Endometrial microvascular endothelial cells (primary cell): Measurements from ENCODE around the gene ABLIM1. TPM values are rescaled to one million over a fixed set of nuclear protein-coding genes. Genes with fewer than 3 reads are reported as not detected.

Experiments
- in situ Hi-C: cut with HindIII; loops from 2 replicates; pipeline ENCODE4 v1.10.0; 2017; ENCODE audit warnings: low sequenced_read_pairs, low pct_unique_long_range_greater_than_20kb; ENCODE audit errors: inconsistent ontology term
- total RNA-seq: library from RNA; depleted of rRNA; stranded (reverse); fragments of >200 nt; gene quantifications from one replicate; pipeline ENCODE4 v1.2.3, GENCODE V29; 2015; ENCODE audit errors: inconsistent ontology term

ABLIM1 gene
- total RNA-seq, 1 donor from 2014 or later = 25.9 TPM

DNA sequence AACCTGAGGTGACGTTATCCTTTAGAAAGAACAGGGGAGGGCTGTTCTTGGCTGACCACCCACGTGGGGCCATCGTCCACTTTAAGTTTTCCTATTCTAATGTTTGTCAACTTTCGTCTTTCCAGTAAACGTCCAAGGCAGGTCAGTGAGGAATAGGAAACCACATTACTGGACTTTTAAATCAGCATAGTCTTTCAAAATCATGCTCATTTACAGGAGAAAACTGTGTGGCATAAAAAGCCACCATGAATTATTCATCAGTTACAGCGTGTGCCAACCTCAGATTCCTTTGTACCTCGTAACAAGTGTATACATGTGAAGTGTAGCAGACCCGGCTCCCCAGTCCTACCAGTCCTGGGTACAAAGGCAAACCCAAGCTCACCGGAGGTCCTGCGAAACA is 25.1 kb upstream of the ABLIM1 start:
- in situ Hi-C loops = loop anchor here (25.0 kb wide), 1 partner anchor 371 kb away; no protein-coding TSS in a partner anchor

GRCh38 chr10:114682532-114682931 is 24.5 kb upstream of the ABLIM1 start:
- in situ Hi-C loops = loop anchor here (25.0 kb wide), 1 partner anchor 370 kb away; no protein-coding TSS in a partner anchor

DNA sequence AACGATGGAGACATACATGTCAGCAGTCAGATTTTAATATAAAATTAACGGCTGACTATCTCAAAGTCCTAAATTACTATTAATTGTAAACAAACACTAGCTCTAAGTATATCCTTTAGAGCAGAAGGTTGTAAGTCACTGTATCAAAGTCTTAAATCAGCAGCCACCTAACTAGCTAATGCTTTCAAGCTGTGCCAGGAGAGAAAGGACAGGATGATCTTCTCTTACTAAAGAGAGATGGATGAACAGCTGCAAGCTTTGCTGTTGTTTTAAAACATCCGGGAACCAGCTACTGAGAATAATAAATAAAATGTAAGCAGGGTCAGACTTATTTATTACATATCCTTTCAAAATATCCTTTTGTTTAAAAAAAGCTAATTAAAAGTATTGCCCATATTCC is 24.0 kb upstream of the ABLIM1 start:
- in situ Hi-C loops = loop anchor here (25.0 kb wide), 1 partner anchor 370 kb away; no protein-coding TSS in a partner anchor

DNA sequence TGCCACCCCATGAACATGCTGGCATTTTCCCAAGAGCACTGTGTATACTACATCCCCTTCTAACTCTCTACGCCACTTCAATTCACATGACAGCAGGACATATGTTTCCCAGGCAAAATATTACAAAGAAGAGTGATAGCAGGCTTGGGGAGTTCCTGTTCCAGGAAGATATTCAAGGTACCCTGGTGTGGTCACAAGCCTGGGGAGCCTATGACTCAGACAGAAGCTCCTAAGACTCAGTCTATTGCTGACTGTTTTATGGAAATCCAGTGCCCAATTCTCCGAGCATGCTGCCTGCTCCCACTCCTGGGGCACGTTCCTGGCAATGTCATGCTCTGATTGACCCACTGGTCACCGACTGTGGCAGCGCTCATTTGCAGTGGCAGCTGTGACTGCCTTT is 23.5 kb upstream of the ABLIM1 start:
- in situ Hi-C loops = loop anchor here (25.0 kb wide), 1 partner anchor 369 kb away; no protein-coding TSS in a partner anchor

- in situ Hi-C loops = loop anchor here (25.0 kb wide), 1 partner anchor 368 kb away; no protein-coding TSS in a partner anchor
Measured at GRCh38 chr10:114680543-114681117, 22.6 kb upstream of the ABLIM1 start.

DNA sequence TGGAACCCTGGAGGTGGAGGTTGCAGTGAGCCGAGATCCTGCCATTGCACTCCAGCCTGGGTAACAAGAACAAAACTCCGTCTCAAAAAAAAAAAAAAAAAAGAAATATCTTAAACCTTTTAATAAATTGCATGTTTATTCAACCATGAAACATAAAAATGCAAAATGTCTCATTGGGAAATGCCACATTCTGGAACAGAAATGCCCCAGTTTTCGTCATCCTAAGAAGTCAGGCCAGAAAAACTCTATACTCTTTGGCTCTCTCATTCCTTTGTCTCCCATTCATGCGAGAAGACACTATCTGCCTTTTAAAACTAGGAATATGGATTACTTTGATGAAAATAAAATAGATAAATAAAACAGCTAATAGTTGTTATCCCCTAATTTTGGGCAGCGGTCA is 21.5 kb upstream of the ABLIM1 start:
- in situ Hi-C loops = loop anchor here (25.0 kb wide), 1 partner anchor 367 kb away; no protein-coding TSS in a partner anchor

DNA sequence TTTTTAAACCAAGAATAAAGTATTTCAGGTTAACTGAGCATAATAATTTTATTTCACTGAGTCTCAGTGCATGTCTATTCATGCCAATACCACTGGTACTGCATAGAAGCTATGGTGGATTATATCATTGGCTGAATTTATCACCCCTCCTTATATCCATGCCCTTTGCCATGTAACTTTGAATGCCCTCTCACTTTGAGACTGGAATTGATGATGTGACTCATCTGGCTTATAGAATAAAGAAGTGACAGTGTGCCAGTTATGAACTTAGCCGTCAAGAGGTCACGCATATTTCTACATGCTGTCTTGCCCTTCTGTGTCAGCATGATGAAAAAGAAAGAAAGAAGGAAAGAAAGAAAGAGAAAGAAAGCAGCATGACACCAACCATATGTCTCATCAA is 20.7 kb upstream of the ABLIM1 start:
- in situ Hi-C loops = loop anchor here (25.0 kb wide), 1 partner anchor 367 kb away; no protein-coding TSS in a partner anchor

DNA sequence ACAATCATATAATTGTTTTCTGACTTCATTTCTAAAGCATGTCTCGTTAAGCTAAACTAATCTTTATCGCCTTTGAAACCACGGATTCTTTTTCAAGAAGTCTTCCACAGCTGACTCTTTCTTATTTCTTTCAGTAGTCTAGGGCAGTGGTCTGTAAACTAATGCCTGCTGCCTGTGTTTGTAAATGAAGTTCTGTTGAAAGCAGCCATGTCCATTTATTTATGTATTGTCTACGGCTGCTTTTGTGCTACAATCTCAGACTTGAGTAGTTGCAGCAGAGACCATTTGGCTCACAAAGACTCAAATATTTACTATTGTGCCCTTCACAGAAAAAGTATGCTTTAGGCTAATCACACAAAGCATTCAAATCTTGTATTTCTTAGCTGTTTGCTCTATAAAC is 20.3 kb upstream of the ABLIM1 start:
- in situ Hi-C loops = loop anchor here (25.0 kb wide), 1 partner anchor 366 kb away; no protein-coding TSS in a partner anchor

- in situ Hi-C loops = no loop called here
Measured at GRCh38 chr10:114674346-114674745, 16.3 kb upstream of the ABLIM1 start.

GRCh38 chr10:114669648-114670047 is 11.6 kb upstream of the ABLIM1 start:
- in situ Hi-C loops = no loop called here

DNA sequence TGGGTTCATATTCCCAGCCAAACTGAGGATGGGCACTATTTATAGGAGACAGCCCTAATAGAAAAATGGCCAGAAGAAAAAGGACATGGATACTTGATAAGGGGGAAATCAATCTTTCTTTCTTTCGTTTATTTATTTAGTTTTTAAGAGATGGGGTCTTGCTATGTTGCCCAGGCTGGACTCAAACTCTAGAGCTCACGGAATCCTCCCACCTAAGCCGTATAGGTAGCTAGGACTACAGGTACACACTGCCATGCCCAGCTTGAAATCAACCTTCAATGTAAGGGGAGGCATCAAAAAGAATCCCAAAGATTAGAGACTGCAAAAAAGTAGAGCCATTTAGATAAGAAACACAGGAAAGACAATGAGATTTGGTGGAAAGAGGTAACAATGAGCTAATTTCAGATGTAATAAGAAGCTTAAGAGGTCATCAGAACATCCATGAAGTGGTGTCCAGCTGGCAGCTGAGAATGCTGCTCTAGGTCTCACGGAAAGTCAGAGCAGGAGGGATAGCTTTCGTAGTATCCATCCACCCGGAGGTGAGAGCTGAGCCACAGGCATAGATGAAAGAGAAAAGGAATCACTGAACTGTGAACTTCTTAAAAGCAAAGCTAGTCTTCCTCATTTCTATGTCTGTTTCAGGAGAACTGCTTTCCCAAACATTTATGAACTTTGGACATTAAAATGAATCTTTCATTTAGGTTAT is 10.5 kb upstream of the ABLIM1 start:
- in situ Hi-C loops = no loop called here

DNA sequence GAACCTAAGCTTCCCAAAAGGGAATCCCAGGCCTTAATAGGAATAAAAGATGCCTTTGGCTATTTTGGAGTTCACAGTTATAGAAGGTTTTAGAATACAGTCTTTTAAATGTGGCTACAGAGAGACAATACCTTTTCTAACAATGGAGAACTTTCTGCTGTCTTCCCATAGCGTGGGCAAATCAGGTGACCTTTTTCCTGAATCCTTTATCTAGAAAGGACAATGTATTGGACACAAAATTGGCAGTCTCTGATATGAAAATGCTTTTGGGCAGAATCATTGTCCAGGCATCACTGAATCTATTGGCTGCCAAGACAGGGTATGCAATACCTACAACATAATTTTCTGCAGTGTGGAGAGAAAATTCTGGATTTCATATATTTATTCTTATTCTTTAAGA is 7.8 kb upstream of the ABLIM1 start:
- in situ Hi-C loops = no loop called here

DNA sequence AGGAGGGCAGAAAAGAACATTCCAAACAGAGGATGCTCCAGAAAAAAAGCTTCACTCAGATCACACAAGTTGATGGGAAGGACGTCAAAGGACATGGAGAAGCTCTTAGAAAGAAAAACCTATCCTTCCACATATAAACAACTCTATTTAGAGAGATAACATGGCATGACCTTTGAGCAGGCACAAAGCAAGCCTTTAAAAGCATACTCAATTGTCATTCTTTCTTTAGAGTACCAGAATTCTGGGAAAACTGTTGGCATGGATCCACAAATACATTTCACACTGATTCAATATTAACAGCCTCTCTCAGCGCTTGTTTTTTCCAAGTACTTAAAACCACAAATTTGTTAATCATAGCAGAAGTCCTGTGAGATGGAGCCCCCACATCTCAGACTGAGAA is 7.3 kb upstream of the ABLIM1 start:
- in situ Hi-C loops = no loop called here

- in situ Hi-C loops = no loop called here
Measured at GRCh38 chr10:114664127-114664526, 6.1 kb upstream of the ABLIM1 start.

DNA sequence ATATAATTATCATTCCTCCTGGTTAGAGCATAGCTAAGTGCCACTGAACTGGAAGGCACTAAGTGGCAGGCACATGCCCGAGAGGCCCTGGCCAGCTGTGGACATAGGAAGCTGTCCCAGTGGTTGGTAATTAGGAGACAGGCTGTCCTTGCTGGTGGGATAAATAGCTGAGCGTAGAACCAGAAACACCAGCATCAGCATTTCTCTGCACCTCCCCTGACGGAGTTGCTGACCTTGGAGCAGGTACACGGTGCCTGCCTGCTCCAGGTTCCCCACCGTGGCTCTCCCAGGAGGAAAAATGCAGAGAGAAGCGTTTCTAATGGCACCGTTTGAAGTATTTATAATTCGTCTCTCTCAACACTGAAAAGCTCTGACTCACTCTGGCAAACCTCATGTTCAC is 5.6 kb upstream of the ABLIM1 start:
- in situ Hi-C loops = no loop called here

DNA sequence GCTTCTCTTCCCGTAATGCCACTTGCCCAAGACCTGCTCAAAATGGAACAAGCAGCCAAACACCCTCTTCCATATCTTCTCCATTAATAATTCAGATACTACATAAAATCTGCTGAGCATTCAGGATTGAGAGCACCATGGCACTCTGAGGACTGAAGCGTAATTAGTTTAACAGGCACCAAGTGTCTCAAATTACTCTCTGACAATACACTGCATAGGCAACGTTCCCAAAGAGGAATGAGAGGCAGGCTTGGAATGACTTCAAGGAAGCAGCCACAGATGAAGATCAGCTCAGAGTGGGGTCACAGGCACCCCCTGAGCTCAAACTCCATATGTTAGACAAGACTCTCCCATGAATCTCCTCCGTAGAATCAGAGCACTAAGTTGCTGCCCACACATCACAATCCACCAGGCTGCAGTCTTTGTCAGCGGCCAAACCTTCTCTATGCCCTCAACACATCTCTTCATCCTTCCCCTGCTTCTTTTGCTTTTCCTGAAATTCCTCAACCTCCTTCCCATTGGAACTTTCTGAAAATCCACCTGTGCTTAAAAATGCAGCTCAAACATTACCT is 4.7 kb upstream of the ABLIM1 start:
- in situ Hi-C loops = no loop called here

DNA sequence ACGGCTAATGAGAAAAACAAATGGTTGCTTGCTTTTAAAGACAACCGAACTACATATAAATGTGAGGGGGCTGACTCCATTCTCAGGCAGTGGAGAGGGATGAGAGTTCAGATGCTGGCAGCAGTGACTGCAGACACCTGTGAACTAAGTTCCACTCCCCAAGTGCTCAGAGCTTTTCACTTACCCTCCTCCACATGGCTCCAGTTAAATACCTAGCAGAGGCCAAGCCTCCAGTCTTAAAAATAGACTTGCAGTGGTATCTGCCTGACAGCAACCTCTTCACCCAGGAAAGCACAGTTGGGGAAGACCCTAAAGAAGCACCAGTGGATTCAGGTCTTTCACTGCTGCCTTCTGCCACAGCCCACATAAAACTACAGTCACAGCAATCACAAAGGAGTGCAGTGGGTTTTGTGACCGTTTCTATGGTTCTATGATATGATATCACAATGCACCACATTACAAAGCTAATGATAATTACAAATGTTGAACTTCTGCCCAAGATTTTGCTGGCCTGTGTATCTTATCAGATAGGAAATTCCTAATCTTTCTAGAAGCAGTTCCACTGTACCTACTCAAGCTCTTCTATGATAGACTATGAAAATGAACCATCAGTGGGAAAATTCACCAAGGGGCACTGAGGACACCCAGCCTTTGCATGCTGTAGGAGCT is 3.3 kb upstream of the ABLIM1 start:
- in situ Hi-C loops = no loop called here

DNA sequence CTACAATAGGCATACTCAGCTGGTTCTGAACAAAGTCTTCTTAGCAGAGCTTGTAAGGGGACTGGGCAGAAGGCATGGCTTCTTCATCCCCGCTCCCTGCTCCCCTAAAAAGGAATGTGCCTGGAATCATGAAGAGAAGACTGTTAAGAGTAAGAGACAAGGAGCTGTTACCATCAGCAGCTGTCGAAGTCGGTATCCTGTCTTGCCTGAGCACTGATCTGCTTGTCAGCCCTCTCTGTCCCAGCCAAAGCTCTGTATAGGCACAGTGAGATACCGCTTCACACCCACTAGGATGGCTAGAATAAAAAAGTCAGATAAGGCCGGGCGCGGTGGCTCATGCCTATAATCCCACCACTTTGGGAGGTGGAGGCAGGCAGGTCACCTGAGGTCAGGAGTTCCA is 2.4 kb downstream of the ABLIM1 start:
- in situ Hi-C loops = no loop called here

DNA sequence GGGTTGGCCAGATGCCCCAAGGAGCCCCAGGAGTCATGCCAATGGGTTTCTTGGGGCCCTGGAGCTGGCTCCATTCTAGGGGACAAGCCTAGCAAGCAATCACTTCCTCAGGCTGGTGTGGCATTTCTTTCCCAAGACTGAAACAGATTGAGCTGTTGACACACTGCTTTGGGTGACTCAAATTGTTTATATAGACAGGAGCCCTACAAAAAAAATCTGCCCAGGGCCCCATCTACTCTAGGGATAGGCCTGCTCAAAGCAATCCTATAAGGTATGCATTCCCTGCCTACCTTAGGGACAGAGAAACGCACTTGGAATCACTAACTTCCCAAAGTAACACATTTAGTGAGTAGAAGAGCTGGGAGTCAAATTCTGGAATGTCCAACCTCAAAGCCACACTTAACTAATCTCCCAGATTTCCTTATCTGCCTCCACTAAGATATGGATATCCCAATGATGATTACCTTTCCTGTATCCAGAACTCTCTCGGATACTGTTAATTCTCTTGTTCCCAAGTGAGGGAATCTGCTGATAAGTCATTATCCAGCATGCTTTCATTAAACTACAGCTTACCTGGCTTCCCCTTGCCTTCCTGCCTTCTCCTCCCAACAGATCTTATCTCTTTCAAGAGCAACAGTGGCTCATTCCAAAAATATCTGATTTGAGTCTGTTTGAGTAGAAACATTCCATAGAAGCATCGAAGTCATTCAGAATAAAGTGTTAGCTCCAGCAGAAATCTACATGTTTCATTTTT is 3.1 kb downstream of the ABLIM1 start:
- in situ Hi-C loops = no loop called here
